SU-DHL-6 (cell line): ENCODE results near the gene ANO9.

Experiments used
- H2AFZ ChIP-seq: fragments of 200-600 bp; sonication (generic); 2 replicates; pipeline ENCODE4 v1.6.1; 2014; ENCODE audit warnings: low read depth, mild to moderate bottlenecking, moderate library complexity, mixed read lengths, antibody characterized with exemption, low read length; ENCODE audit not compliant: severe bottlenecking
- H3F3A ChIP-seq: fragments of 200-600 bp; shearing (Covaris generic); 2 replicates; pipeline ENCODE4 v1.6.0; 2016; ENCODE audit warnings: antibody characterized with exemption, mild to moderate bottlenecking; ENCODE audit not compliant: insufficient read depth
- H3K27ac ChIP-seq: fragments of 200-600 bp; sonication (generic); 2 replicates; pipeline ENCODE4 v1.5.1; 2016; ENCODE audit warnings: low read depth, mild to moderate bottlenecking, low read length, moderate library complexity, mixed read lengths
- H3K27me3 ChIP-seq: fragments of 200-600 bp; sonication (generic), shearing (Covaris generic); 2 replicates; pipeline ENCODE4 v1.6.0; 2014; ENCODE audit warnings: mild to moderate bottlenecking, low read length
- H3K36me3 ChIP-seq: fragments of 200-600 bp; sonication (generic); 2 replicates; pipeline ENCODE4 v1.6.1; 2014; ENCODE audit warnings: mild to moderate bottlenecking, low read length, mixed read lengths
- H3K4me2 ChIP-seq: fragments of 300-600, 200-600 bp; shearing (Covaris generic), sonication (generic); 2 replicates; pipeline ENCODE4 v1.6.0; 2014; ENCODE audit warnings: low read length, low read depth, mild to moderate bottlenecking; ENCODE audit not compliant: poor library complexity, severe bottlenecking
- H3K4me3 ChIP-seq: fragments of 200-600 bp; sonication (generic); 2 replicates; pipeline ENCODE4 v1.5.1; 2014; ENCODE audit warnings: antibody characterized with exemption, low read length, mild to moderate bottlenecking, mixed read lengths; ENCODE audit not compliant: insufficient read depth, poor library complexity, severe bottlenecking
- H3K79me2 ChIP-seq: fragments of 200-600 bp; sonication (generic); 2 replicates; pipeline ENCODE4 v1.6.1; 2014; ENCODE audit warnings: mild to moderate bottlenecking, low read length, moderate library complexity; ENCODE audit not compliant: insufficient read depth
- H3K9ac ChIP-seq: fragments of 200-600 bp; sonication (generic); 2 replicates; pipeline ENCODE4 v1.7.0; 2014; ENCODE audit warnings: mild to moderate bottlenecking, low read length
- H3K9me2 ChIP-seq: fragments of 200-600 bp; sonication (generic); replicated peaks from 2 replicates; pipeline ENCODE4 v1.6.1; 2014; ENCODE audit warnings: low read length; ENCODE audit not compliant: insufficient read depth
- H3K9me3 ChIP-seq: fragments of 200-600 bp; sonication (generic); 2 replicates; pipeline ENCODE4 v1.6.1; 2014; ENCODE audit warnings: low read length, mixed read lengths; ENCODE audit not compliant: insufficient read depth
- H4K20me1 ChIP-seq: fragments of 200-600 bp; sonication (generic); 2 replicates; pipeline ENCODE4 v1.6.1; 2014; ENCODE audit warnings: low read depth, mild to moderate bottlenecking, antibody characterized with exemption, low read length, moderate library complexity, mixed read lengths
- CTCF ChIP-seq: fragments of 200-600 bp; sonication (generic); IDR thresholded peaks from one replicate; pipeline ENCODE4 v1.5.1; 2017; ENCODE audit warnings: antibody characterized with exemption, mild to moderate bottlenecking, low read length, moderate library complexity; ENCODE audit not compliant: insufficient read depth, poor library complexity, severe bottlenecking
- EZH2phosphoT487 ChIP-seq: fragments of 200-600 bp; sonication (generic), shearing (Covaris generic); conservative IDR thresholded peaks from 2 replicates; pipeline ENCODE4 v1.6.1; 2018; ENCODE audit warnings: mild to moderate bottlenecking, antibody characterized with exemption, low read length, moderate library complexity, mixed read lengths

The ANO9 gene

GRCh38 chr11:383431-383830 is 58.4 kb downstream of the ANO9 start:
- H3K27ac ChIP-seq, result no peak overlapping the region
- H3K4me2 ChIP-seq, result no peak overlapping the region
- H3K9ac ChIP-seq, result no peak overlapping the region
- TF ChIP-seq EZH2phosphoT487 (no peak), CTCF (no peak)
- no peak overlapping the region for H2AFZ ChIP-seq
- no peaks in the 10 kb centered on the region for H3K36me3 ChIP-seq
- 0 out of 2 replicates have a peak, but pooled peaks cover 7% of the 10 kb centered on the region for H3K9me3 ChIP-seq
- no peaks in the 10 kb centered on the region for H3K9me2 ChIP-seq
- H4K20me1 ChIP-seq, result no peaks in the 10 kb centered on the region
- H3K79me2 ChIP-seq, result no peaks in the 10 kb centered on the region
- no peaks in the 10 kb centered on the region for H3K27me3 ChIP-seq
- no peaks in the 10 kb centered on the region for H3F3A ChIP-seq
- no peak overlapping the region for H3K4me3 ChIP-seq

GRCh38 chr11:382081-382629 is 59.7 kb downstream of the ANO9 start:
- H3K9me3 ChIP-seq, result 0 out of 2 replicates have a peak, but pooled peaks cover 7% of the 10 kb centered on the region
- H3K4me2 ChIP-seq, result no peak overlapping the region

GRCh38 chr11:381501-382072 is 60.2 kb downstream of the ANO9 start:
- no peaks in the 10 kb centered on the region for H3K27me3 ChIP-seq
- H3K9ac ChIP-seq, result no peak overlapping the region
- no peak overlapping the region for H2AFZ ChIP-seq
- no peak for TF ChIP-seq EZH2phosphoT487
- H3K9me3 ChIP-seq, result 0 out of 2 replicates have a peak, but pooled peaks cover 7% of the 10 kb centered on the region
- no peaks in the 10 kb centered on the region for H4K20me1 ChIP-seq
- no peaks in the 10 kb centered on the region for H3K79me2 ChIP-seq
- no peak overlapping the region for H3K4me2 ChIP-seq
- H3K27ac ChIP-seq, result no peak overlapping the region
- no peak overlapping the region for H3K4me3 ChIP-seq
- H3K36me3 ChIP-seq, result no peaks in the 10 kb centered on the region
- H3K9me2 ChIP-seq, result no peaks in the 10 kb centered on the region
- no peaks in the 10 kb centered on the region for H3F3A ChIP-seq

More at GRCh38 chr11:382081-382629, 59.7 kb downstream of the ANO9 start:
- Histone ChIP-seq H3K9me2 (no peaks in the 10 kb centered on the region), H3K27me3 (no peaks in the 10 kb centered on the region), H3K27ac (no peak overlapping the region), H4K20me1 (no peaks in the 10 kb centered on the region), H3K79me2 (no peaks in the 10 kb centered on the region), H3K9ac (no peak overlapping the region), H3F3A (no peaks in the 10 kb centered on the region), H3K36me3 (no peaks in the 10 kb centered on the region), H2AFZ (no peak overlapping the region), H3K4me3 (no peak overlapping the region)
- no peak for TF ChIP-seq CTCF
- TF ChIP-seq EZH2phosphoT487, result no peak

- H3K36me3 ChIP-seq, result no peaks in the 10 kb centered on the region
- 0 out of 2 replicates have a peak, but pooled peaks cover 2% of the 10 kb centered on the region for H3K9me3 ChIP-seq
- H3K27me3 ChIP-seq, result no peaks in the 10 kb centered on the region
- no peak overlapping the region for H3K4me2 ChIP-seq
- no peaks in the 10 kb centered on the region for H3K9me2 ChIP-seq
- no peaks in the 10 kb centered on the region for H3K79me2 ChIP-seq
- TF ChIP-seq CTCF (no peak), EZH2phosphoT487 (no peak)
- H2AFZ ChIP-seq, result no peak overlapping the region
- no peak overlapping the region for H3K4me3 ChIP-seq
- no peak overlapping the region for H3K9ac ChIP-seq
- H4K20me1 ChIP-seq, result no peaks in the 10 kb centered on the region
- no peak overlapping the region for H3K27ac ChIP-seq
- no peaks in the 10 kb centered on the region for H3F3A ChIP-seq
Observed at GRCh38 chr11:380996-381395, 60.8 kb downstream of the ANO9 start.
